Measurements from ENCODE around the gene ADAT2. TPM values are rescaled to one million over a fixed set of nuclear protein-coding genes. Genes with fewer than 3 reads are reported as not detected.
A peak's percentile ranks its signal among the peaks of the same experiment; 100 is the strongest.
"Not testable (repeated sequence)": the region's sequence is repeated elsewhere in the genome, so short reads cannot be mapped to it uniquely, and the experiment has no call there.

Gene ADAT2
- total RNA-seq, 2 experiments from 2014 or later = 23.6 to 26.0 TPM

DNA sequence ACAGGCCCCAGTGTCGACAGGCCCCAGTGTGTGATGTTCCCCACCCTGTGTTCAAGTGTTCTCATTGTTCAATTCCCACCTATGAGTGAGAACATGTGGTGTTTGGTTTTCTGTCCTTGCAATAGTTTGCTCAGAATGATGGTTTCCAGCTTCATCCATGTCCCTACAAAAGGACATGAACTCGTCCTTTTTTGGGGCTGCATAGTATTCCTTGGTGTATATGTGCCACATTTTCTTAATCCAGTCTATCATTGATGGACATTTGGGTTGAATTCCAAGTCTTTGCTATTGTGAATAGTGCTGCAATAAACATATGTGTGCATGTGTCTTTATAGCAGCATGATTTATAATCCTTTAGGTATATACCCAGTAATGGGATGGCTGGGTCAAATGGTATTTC lies 18.3 kb upstream of the ADAT2 start:
- H3K36me3 Mint-ChIP-seq (ENCODE audit: low read depth) = peaks cover 36% of the 10 kb centered on the region
- DNase-seq, POLR2A ChIA-PET: not testable (repeated sequence)

DNA sequence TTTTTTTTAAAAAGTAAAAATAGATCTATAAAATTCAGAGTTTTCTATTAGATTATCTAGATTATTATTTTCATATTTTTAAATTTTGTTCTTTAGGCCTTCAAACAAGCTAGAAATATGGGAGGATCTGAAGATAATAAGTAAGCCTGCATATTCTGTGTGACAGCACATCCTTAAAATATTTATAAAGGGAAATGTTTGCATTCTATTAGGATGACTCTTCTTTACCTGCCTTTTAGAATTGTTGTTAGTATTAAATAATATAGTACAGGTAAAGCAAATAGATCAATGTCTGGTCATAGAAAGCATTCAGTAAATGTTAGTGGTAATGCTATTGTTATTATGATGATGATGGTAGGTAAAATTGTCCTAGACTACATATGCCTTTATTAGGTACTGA lies 17.5 kb upstream of the ADAT2 start:
- peaks cover 34% of the 10 kb centered on the region for H3K36me3 Mint-ChIP-seq (ENCODE audit: low read depth)
- H3K27ac Mint-ChIP-seq = no peak overlapping the region
- H3K4me1 Mint-ChIP-seq = no peaks in the 10 kb centered on the region
- H3K27me3 Mint-ChIP-seq = no peaks in the 10 kb centered on the region
- ChIA-PET POLR2A (no interaction called here), CTCF (no interaction called here)
- ATAC-seq (no peak), DNase-seq (no peak)
- intact Hi-C loops (cut with DNase I, micrococcal nuclease) = loop anchor here in 1 of 2 experiments (1.0 kb wide), 1 partner anchor 9 kb away; no protein-coding TSS in a partner anchor
- no peaks in the 10 kb centered on the region for H3K9me3 Mint-ChIP-seq (ENCODE audit: low read depth)
- H3K4me3 Mint-ChIP-seq = no peak overlapping the region

More for the DNA sequence above, 18.3 kb upstream of the ADAT2 start:
- H3K4me3 Mint-ChIP-seq; H3K9me3 Mint-ChIP-seq (ENCODE audit: low read depth); H3K27ac Mint-ChIP-seq; ATAC-seq; CTCF ChIA-PET; H3K27me3 Mint-ChIP-seq; H3K4me1 Mint-ChIP-seq: not testable (repeated sequence)
- intact Hi-C loops (cut with DNase I, micrococcal nuclease) = loop anchor here in 1 of 2 experiments (1.0 kb wide), 1 partner anchor 8 kb away; no protein-coding TSS in a partner anchor

DNA sequence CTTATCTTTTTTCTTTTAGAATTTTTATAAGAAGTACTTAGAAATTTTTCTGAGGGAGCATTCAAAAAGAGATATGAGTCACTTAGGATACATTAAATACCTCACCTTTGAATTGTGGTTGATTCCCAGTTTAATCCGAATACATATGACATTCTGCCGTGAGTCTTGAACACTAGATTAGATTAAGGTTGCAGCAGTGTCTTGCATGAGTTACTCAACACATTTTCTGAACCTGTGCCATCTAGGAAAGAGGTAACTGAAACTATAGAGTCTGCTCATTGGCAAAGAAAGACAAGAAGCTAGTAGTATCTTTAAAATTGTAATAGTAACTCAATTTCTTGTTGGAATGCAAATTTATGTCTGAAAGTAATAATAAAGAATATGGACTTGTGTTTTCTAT lies 15.1 kb upstream of the ADAT2 start:
- CTCF ChIA-PET = no interaction called here
- H3K9me3 Mint-ChIP-seq (ENCODE audit: low read depth) = no peaks in the 10 kb centered on the region
- DNase-seq = no peak
- no peaks in the 10 kb centered on the region for H3K27me3 Mint-ChIP-seq
- intact Hi-C loops (cut with DNase I, micrococcal nuclease) = no loop called here
- peaks cover 36% of the 10 kb centered on the region for H3K36me3 Mint-ChIP-seq (ENCODE audit: low read depth)
- POLR2A ChIA-PET = no interaction called here
- no peaks in the 10 kb centered on the region for H3K4me1 Mint-ChIP-seq
- ATAC-seq = no peak
- no peak overlapping the region for H3K27ac Mint-ChIP-seq
- no peak overlapping the region for H3K4me3 Mint-ChIP-seq

DNA sequence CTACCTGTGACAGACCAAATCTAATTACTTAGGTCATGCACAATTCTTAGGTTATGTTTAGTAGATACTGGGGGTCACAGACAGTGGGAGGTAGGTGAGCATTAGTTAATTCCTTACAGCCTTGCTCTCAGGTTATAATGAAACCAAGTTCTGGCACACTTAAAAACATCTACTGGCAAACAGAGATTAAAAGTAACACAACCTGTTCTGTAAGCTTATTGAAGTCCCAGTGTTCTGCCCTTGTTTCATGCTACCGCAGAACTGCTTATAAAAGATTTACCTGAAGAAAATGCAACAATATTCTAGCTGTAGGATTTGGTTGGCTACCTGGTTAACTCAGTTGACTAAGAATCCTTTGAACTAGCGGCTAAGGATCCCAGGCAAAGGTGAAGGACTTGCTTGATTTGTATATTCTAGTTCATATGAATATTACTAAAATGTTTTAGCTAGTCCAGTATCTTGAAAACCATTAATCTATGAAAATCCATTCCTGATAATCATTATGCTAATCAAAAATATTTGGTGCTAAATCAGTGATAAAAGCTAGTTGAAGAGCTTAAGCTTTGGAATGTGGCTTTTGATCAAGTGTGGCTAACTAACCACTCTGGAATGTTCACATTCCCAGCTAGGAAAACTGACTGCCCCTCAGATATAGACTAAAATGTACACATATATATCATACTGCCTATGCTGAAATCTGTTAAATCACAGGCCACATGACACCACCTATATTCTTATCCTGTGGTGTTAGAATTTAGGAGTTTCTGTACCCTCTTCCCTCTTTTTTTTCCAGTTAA lies 7.3 kb upstream of the ADAT2 start:
- intact Hi-C loops (cut with DNase I, micrococcal nuclease) = loop anchor here in 1 of 2 experiments (10.0 kb wide), 1 partner anchor 1313 kb away; the partner anchor contains the start of genes NMBR and VTA1
- DNase-seq = no peak
- H3K9me3 Mint-ChIP-seq (ENCODE audit: low read depth) = no peaks in the 10 kb centered on the region
- H3K27me3 Mint-ChIP-seq = no peaks in the 10 kb centered on the region
- H3K4me3 Mint-ChIP-seq = no peak overlapping the region
- no peak for ATAC-seq
- H3K36me3 Mint-ChIP-seq (ENCODE audit: low read depth) = peaks cover 26% of the 10 kb centered on the region
- H3K4me1 Mint-ChIP-seq = peaks cover 22% of the 10 kb centered on the region
- ChIA-PET CTCF (interaction anchor here (0.7 kb wide), 1 partner anchor 221 kb away, joined by 3 read pairs; no protein-coding TSS in a partner anchor), POLR2A (no interaction called here)
- no peak overlapping the region for H3K27ac Mint-ChIP-seq

DNA sequence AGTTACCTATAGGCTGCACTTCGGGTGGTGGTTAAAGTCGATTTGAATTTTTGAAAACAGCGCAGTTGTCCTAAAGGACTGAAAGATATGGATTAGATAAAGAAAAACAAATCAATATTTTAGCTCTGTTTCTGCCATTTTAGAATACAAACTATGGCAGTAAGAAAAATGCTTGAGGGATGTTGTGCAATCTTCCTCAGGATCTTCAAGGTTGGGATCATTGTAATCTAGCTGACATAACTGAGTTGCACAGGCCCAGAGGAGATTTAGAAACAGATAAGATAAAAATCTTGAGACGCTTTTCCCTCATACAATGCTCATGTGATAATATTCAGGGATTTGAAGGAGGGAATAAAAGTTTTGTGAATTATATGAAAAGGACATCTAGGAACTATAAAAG lies 1.0 kb upstream of the ADAT2 start:
- CTCF ChIA-PET = interaction anchor here (1.4 kb wide), 1 partner anchor 489 kb away, joined by 3 read pairs; no protein-coding TSS in a partner anchor

DNA sequence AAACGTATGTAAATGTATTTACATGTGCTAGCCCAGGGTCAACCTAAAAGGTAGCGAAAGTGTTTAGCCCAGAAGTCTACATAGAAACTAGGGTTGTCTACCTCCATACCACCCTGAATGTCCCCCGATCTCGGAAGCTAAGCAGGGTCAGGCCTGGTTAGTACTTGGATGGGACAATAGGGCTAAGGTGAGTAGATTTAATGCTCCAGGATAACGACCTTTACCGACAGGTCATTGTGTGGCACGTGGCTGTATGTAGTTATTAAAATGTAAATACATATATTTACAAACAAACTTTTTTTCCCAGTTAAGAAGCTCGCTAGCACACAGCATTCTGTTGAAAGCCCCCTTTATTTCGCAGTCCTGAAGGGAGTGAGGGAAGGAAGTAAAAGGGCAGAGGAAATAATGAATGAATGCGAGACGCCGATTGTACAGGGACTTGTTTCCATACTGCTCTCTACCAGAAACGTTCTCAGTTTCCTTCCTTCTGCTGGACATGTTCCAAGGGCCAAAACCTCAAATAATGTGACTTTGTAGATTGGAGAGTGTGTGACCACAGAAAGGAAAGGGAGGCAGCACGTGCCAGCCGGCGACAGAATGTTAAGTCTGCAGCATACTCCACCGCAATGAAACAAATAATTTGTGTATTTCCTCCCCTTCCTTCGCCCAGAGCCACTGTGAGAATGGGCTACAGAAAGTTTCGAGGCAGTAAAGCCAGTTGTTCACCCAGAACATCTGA lies 612 bp downstream of the ADAT2 start:
- CTCF ChIA-PET = interaction anchor here (0.7 to 1.4 kb wide), 2 partner anchors 503 to 880 kb away, joined by 4 read pairs; no protein-coding TSS in a partner anchor
- POLR2A ChIA-PET = interaction anchor here (0.6 to 1.2 kb wide), 5 partner anchors 8 to 357 kb away, joined by 3 to 4 read pairs (median 3); no protein-coding TSS in a partner anchor
- Mint-ChIP-seq H3K36me3 (ENCODE audit: low read depth) (peaks cover 26% of the 10 kb centered on the region), H3K9me3 (ENCODE audit: low read depth) (no peaks in the 10 kb centered on the region), H3K27me3 (no peaks in the 10 kb centered on the region), H3K4me1 (peaks cover 48% of the 10 kb centered on the region), H3K27ac (peak overlapping the region; percentile 95), H3K4me3 (peak overlapping the region; percentile 88)
- no peak for ATAC-seq
- peak; percentile 39 for DNase-seq
- intact Hi-C loops (cut with DNase I, micrococcal nuclease) = loop anchor here (1.0 to 10.0 kb wide), 13 partner anchors 61 to 1305 kb away; partner anchors contain the start of genes LTV1 (in 2 of the 2), NMBR (in 2 of the 2), VTA1 (in 2 of the 2) and AIG1 (in 1 of the 2)

More for the DNA sequence above, 1.0 kb upstream of the ADAT2 start:
- H3K36me3 Mint-ChIP-seq (ENCODE audit: low read depth) = peaks cover 23% of the 10 kb centered on the region
- H3K4me3 Mint-ChIP-seq = peak overlapping the region; percentile 88
- DNase-seq (no peak), ATAC-seq (no peak)
- intact Hi-C loops (cut with DNase I, micrococcal nuclease) = loop anchor here (2.0 to 10.0 kb wide), 6 partner anchors 85 to 1307 kb away; partner anchors contain the start of genes LTV1 (in 1 of the 2), NMBR (in 1 of the 2) and VTA1 (in 1 of the 2)
- peak overlapping the region; percentile 95 for H3K27ac Mint-ChIP-seq
- POLR2A ChIA-PET = no interaction called here
- no peaks in the 10 kb centered on the region for H3K9me3 Mint-ChIP-seq (ENCODE audit: low read depth)
- no peaks in the 10 kb centered on the region for H3K27me3 Mint-ChIP-seq
- peaks cover 53% of the 10 kb centered on the region for H3K4me1 Mint-ChIP-seq

DNA sequence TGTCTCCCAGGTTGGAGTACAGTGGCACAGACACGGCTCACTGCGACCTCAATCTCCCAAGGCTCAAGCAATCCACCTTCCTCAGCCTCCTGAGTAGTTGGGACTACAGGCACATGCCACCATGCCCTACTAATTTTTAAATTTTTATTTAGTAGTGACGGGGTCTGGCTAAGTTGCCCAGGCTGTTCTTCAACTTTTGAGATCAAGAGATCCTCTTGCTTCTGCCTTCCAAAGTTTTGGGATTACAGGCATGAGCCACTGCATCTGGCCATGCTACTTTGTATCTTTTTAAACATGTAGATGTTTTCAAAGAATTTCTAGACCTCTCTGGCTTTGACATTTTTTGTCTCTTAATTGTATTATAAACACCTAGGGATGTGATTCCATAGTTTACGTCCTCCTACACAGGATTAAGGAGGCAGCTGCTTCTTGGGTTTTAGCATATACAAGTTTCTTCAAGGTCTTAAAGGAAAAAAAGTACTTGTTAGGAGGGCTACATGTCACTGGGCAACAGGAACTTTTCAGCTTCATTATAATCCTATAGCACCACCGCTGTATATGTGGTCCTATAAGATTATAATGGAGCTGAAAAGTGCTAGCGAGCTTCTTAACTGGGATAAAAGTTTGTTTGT lies 1.3 kb downstream of the ADAT2 start:
- ATAC-seq = no peak
- CTCF ChIA-PET = interaction anchor here (0.7 to 1.4 kb wide), 2 partner anchors 502 to 879 kb away, joined by 4 read pairs; no protein-coding TSS in a partner anchor
- Mint-ChIP-seq H3K36me3 (ENCODE audit: low read depth) (peaks cover 26% of the 10 kb centered on the region), H3K4me3 (peak overlapping the region; percentile 88), H3K4me1 (peaks cover 46% of the 10 kb centered on the region), H3K9me3 (ENCODE audit: low read depth) (no peaks in the 10 kb centered on the region), H3K27me3 (no peaks in the 10 kb centered on the region), H3K27ac (peak overlapping the region; percentile 95)
- intact Hi-C loops (cut with DNase I, micrococcal nuclease) = no loop called here
- no peak for DNase-seq
- POLR2A ChIA-PET = no interaction called here

DNA sequence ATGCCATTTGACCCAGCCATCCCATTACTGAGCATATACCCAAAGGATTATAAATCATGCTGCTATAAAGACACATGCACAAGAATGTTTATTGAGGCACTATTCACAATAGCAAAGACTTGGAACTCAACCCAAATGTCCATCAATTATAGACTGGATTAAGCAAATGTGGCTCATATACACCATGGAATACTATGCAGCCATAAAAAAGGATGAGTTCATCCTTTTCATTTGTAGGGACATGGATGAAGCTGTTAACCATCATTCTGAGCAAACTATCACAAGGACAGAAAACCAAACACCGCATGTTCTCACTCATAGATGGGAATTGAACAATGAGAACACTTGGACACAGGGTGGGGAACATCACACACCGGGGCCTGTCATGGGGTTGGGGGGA lies 2.6 kb downstream of the ADAT2 start:
- H3K27ac Mint-ChIP-seq; H3K4me3 Mint-ChIP-seq; POLR2A ChIA-PET; intact Hi-C loops (cut with DNase I, micrococcal nuclease); ATAC-seq; DNase-seq; H3K9me3 Mint-ChIP-seq (ENCODE audit: low read depth); H3K27me3 Mint-ChIP-seq: not testable (repeated sequence)
- Mint-ChIP-seq H3K36me3 (ENCODE audit: low read depth) (peaks cover 31% of the 10 kb centered on the region), H3K4me1 (peaks cover 44% of the 10 kb centered on the region)
- CTCF ChIA-PET = interaction anchor here (0.7 kb wide), 1 partner anchor 21 kb away, joined by 3 read pairs; no protein-coding TSS in a partner anchor

DNA sequence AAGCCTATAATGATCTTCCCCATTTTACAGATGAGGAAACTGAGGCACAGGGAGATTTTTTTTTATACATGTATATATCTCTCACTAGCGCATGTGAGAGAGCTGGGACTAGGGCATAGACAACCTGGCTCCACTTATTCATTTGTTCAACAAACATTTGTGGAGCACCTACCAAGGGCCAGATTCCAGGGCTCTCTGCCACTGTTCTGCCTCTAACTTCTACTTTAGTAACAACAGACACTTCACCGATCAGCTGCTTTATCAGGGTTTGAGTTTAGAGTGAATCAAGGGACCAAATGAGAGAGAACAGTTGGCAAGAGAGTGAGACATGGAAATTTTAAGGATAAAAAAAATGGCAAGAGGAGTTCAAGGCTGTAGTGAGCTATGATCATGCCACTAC lies 7.4 kb downstream of the ADAT2 start:
- H3K4me1 Mint-ChIP-seq = peaks cover 53% of the 10 kb centered on the region
- POLR2A ChIA-PET = interaction anchor here (0.7 kb wide), 1 partner anchor 385 kb away, joined by 3 read pairs; no protein-coding TSS in a partner anchor
- no peaks in the 10 kb centered on the region for H3K9me3 Mint-ChIP-seq (ENCODE audit: low read depth)
- no peak overlapping the region for H3K4me3 Mint-ChIP-seq
- peaks cover 58% of the 10 kb centered on the region for H3K36me3 Mint-ChIP-seq (ENCODE audit: low read depth)
- intact Hi-C loops (cut with DNase I, micrococcal nuclease) = no loop called here
- no peaks in the 10 kb centered on the region for H3K27me3 Mint-ChIP-seq
- DNase-seq (no peak), ATAC-seq (no peak)
- CTCF ChIA-PET = interaction anchor here (1.1 kb wide), 1 partner anchor 969 kb away, joined by 4 read pairs; no protein-coding TSS in a partner anchor
- H3K27ac Mint-ChIP-seq = no peak overlapping the region

DNA sequence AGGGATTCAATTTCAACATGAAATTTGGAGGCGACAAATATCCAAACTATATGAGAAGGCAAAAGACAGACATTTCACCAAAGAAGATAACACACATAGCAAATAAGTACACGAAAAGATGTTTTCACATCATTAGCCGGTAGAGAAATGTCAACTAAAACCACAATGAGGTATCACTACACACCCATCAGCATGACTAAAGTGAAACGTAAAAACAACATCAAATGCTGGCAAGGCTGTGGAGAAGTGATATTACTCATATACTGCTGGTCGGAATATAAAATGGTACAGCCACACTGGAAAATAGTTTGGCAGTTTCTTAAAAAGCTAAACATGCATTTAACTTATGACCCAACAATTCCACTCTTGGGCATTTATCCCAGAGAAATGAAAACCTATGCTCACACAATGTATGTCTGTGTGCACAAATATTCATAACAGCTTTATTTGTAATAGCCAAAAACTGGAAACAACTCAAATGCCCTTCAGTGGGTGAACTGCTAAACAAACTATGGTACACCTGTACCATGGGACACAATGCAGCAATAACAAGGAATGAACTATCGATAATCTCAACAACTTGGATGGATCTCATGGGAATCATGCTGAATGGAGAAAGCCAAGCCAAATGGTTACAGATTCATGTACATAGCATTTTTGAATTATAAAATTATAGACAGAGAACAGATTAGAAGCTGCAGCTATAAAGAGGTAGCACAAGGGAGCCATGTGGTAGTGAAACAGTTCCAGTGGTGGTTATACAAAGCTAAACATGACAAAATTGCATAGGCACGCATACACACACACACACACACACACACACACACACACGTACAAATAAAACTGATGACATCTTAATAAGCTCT lies 8.6 kb downstream of the ADAT2 start:
- Mint-ChIP-seq H3K9me3 (ENCODE audit: low read depth) (no peaks in the 10 kb centered on the region), H3K4me3 (no peak overlapping the region), H3K27ac (peak overlapping the region; percentile 49), H3K36me3 (ENCODE audit: low read depth) (peaks cover 58% of the 10 kb centered on the region), H3K27me3 (no peaks in the 10 kb centered on the region), H3K4me1 (peaks cover 44% of the 10 kb centered on the region)
- intact Hi-C loops (cut with DNase I, micrococcal nuclease) = no loop called here
- POLR2A ChIA-PET = interaction anchor here (0.6 to 0.8 kb wide), 3 partner anchors 9 to 600 kb away, joined by 4 to 5 read pairs (median 4); partner anchors contain the start of genes ADAT2 and PEX3
- DNase-seq (no peak), ATAC-seq (peak; percentile 96)
- CTCF ChIA-PET = interaction anchor here (1.1 kb wide), 1 partner anchor 9 kb away, joined by 3 read pairs; no protein-coding TSS in a partner anchor

All from activated CD4-positive, alpha-beta T cell treated with anti-CD3 and anti-CD28 coated beads for 36 hours (primary cell).